Lower leg skin (tissue), 3 donors: Measurements from ENCODE around the gene SPACA4.

Source experiments
- POLR2A ChIP-seq, 2 donors: fragments of 450-650 bp; IDR thresholded peaks; one replicate each; pipeline ENCODE4 v1.6.1; 2016 to 2017; ENCODE audit warnings: antibody characterized with exemption in 2 of 2, mild to moderate bottlenecking in 1 of 2, moderate library complexity in 1 of 2
- TF ChIP-seq, protein P1 (sequence below), 3 donors: fragments of 450-650 bp; IDR thresholded peaks; one replicate each; pipeline ENCODE4 v1.5.1; 2016; ENCODE audit warnings: antibody characterized with exemption in 3 of 3, mild to moderate bottlenecking in 3 of 3, moderate library complexity in 2 of 3

DNA sequence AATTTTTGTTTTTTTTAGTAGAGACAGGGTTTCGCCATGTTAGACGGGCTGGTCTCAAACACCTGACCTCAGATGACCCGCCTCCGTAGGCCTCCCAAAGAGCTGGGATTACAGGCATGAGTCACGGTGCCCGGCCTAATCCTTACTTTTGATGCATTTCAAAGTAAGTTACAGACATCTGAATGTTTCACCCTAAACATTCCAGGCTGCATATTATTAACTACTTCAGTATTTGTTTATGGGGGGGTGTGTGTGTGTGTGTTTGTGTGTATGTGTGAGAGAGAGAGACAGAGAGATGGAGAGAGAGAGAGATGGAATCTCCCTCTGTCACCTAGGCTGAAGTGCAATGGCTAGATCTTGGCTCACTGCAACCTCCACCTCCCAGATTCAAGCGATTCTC lies 41.5 kb upstream of the SPACA4 start:
- TF ChIP-seq, protein P1, sequence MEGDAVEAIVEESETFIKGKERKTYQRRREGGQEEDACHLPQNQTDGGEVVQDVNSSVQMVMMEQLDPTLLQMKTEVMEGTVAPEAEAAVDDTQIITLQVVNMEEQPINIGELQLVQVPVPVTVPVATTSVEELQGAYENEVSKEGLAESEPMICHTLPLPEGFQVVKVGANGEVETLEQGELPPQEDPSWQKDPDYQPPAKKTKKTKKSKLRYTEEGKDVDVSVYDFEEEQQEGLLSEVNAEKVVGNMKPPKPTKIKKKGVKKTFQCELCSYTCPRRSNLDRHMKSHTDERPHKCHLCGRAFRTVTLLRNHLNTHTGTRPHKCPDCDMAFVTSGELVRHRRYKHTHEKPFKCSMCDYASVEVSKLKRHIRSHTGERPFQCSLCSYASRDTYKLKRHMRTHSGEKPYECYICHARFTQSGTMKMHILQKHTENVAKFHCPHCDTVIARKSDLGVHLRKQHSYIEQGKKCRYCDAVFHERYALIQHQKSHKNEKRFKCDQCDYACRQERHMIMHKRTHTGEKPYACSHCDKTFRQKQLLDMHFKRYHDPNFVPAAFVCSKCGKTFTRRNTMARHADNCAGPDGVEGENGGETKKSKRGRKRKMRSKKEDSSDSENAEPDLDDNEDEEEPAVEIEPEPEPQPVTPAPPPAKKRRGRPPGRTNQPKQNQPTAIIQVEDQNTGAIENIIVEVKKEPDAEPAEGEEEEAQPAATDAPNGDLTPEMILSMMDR (IDR thresholded peaks at IDR 0.05), result no peak
- no peak for TF ChIP-seq POLR2A (IDR thresholded peaks at IDR 0.05)
